HEK293 (cell line): ENCODE results near the gene ZCCHC2.

ENCODE experiments used
- AEBP2 ChIP-seq: fragments of 450-650 bp; formaldehyde crosslinking; IDR thresholded peaks from 2 replicates; pipeline ENCODE4 v1.5.1; 2016; ENCODE audit warnings: missing biosample characterization, missing genetic modification characterization, borderline replicate concordance
- HOXD13 ChIP-seq: sonication (generic); formaldehyde crosslinking; IDR thresholded peaks from 2 replicates; pipeline ENCODE4 v1.8.0; 2022; ENCODE audit warnings: missing genetic modification reagents, borderline replicate concordance
- MZF1 ChIP-seq: fragments of 450-650 bp; formaldehyde crosslinking; IDR thresholded peaks from 2 replicates; pipeline ENCODE4 v1.5.1; 2017; ENCODE audit warnings: missing biosample characterization, missing genetic modification characterization, borderline replicate concordance
- SP2 ChIP-seq: fragments of 450-650 bp; formaldehyde crosslinking; IDR thresholded peaks from 2 replicates; pipeline ENCODE4 v1.5.1; 2016; ENCODE audit warnings: missing biosample characterization, missing genetic modification characterization
- ZNF629 ChIP-seq: fragments of 450-650 bp; formaldehyde crosslinking; IDR thresholded peaks from 2 replicates; pipeline ENCODE4 v1.5.1; 2017; ENCODE audit warnings: missing biosample characterization, missing genetic modification characterization
- ZNF76 ChIP-seq: fragments of 450-650 bp; formaldehyde crosslinking; IDR thresholded peaks from 2 replicates; pipeline ENCODE4; 2016; ENCODE audit warnings: low read depth, missing biosample characterization, missing genetic modification characterization, borderline replicate concordance
- ZNF785 ChIP-seq: fragments of 450-650 bp; formaldehyde crosslinking; IDR thresholded peaks from 2 replicates; pipeline ENCODE4 v1.5.1; 2016; ENCODE audit warnings: missing biosample characterization, missing genetic modification characterization
- TF ChIP-seq, protein P1 (sequence below): fragments of 450-650 bp; formaldehyde crosslinking; IDR thresholded peaks from 2 replicates; pipeline ENCODE4 v1.5.1; 2016; ENCODE audit warnings: missing biosample characterization, missing genetic modification characterization
- TF ChIP-seq, protein P2 (sequence below): fragments of 450-650 bp; formaldehyde crosslinking; IDR thresholded peaks from 2 replicates; pipeline ENCODE4 v1.5.1; 2016; ENCODE audit warnings: missing biosample characterization, missing genetic modification characterization, low read depth
- TF ChIP-seq, protein P3 (sequence below): fragments of 450-650 bp; formaldehyde crosslinking; IDR thresholded peaks from 2 replicates; pipeline ENCODE4 v1.5.1; 2017; ENCODE audit warnings: missing biosample characterization, missing genetic modification characterization

- TF ChIP-seq SP2 (tag by site-specific recombination) = no peak
- no peak for TF ChIP-seq ZNF785 (tag by site-specific recombination)
- TF ChIP-seq, protein P1, sequence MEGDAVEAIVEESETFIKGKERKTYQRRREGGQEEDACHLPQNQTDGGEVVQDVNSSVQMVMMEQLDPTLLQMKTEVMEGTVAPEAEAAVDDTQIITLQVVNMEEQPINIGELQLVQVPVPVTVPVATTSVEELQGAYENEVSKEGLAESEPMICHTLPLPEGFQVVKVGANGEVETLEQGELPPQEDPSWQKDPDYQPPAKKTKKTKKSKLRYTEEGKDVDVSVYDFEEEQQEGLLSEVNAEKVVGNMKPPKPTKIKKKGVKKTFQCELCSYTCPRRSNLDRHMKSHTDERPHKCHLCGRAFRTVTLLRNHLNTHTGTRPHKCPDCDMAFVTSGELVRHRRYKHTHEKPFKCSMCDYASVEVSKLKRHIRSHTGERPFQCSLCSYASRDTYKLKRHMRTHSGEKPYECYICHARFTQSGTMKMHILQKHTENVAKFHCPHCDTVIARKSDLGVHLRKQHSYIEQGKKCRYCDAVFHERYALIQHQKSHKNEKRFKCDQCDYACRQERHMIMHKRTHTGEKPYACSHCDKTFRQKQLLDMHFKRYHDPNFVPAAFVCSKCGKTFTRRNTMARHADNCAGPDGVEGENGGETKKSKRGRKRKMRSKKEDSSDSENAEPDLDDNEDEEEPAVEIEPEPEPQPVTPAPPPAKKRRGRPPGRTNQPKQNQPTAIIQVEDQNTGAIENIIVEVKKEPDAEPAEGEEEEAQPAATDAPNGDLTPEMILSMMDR = no peak
- TF ChIP-seq, protein P2, sequence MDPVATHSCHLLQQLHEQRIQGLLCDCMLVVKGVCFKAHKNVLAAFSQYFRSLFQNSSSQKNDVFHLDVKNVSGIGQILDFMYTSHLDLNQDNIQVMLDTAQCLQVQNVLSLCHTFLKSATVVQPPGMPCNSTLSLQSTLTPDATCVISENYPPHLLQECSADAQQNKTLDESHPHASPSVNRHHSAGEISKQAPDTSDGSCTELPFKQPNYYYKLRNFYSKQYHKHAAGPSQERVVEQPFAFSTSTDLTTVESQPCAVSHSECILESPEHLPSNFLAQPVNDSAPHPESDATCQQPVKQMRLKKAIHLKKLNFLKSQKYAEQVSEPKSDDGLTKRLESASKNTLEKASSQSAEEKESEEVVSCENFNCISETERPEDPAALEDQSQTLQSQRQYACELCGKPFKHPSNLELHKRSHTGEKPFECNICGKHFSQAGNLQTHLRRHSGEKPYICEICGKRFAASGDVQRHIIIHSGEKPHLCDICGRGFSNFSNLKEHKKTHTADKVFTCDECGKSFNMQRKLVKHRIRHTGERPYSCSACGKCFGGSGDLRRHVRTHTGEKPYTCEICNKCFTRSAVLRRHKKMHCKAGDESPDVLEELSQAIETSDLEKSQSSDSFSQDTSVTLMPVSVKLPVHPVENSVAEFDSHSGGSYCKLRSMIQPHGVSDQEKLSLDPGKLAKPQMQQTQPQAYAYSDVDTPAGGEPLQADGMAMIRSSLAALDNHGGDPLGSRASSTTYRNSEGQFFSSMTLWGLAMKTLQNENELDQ = no peak
- TF ChIP-seq, protein P3, sequence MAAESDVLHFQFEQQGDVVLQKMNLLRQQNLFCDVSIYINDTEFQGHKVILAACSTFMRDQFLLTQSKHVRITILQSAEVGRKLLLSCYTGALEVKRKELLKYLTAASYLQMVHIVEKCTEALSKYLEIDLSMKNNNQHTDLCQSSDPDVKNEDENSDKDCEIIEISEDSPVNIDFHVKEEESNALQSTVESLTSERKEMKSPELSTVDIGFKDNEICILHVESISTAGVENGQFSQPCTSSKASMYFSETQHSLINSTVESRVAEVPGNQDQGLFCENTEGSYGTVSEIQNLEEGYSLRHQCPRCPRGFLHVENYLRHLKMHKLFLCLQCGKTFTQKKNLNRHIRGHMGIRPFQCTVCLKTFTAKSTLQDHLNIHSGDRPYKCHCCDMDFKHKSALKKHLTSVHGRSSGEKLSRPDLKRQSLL (tag by site-specific recombination) = no peak
- TF ChIP-seq AEBP2 (tag by site-specific recombination) = no peak
- TF ChIP-seq HOXD13 = no peak
- no peak for TF ChIP-seq ZNF76 (tag by site-specific recombination)
- TF ChIP-seq ZNF629 = no peak
- TF ChIP-seq MZF1 = no peak
Observed at GRCh38 chr18:62585274-62586150, 62.7 kb downstream of the ZCCHC2 start.
